H1 (cell line): ENCODE data around the gene YWHAE. TPM values are rescaled to one million over a fixed set of nuclear protein-coding genes. Genes with fewer than 3 reads are reported as not detected.
"Not testable (repeated sequence)": the region's sequence is repeated elsewhere in the genome, so short reads cannot be mapped to it uniquely, and the experiment has no call there.

Experiments
- CTCF ChIA-PET: fragments of 300-600 bp; sonication (Branson Sonifier 250); formaldehyde crosslinking; loops from one replicate; lab custom pipeline; 2021; ENCODE audit not compliant: partially characterized antibody; lab: Charles Lee
- POLR2A ChIA-PET: fragments of 300-600 bp; sonication (Branson Sonifier 250); formaldehyde crosslinking; loops from one replicate; lab custom pipeline; 2021; ENCODE audit warnings: inconsistent platforms; ENCODE audit not compliant: partially characterized antibody; lab: Charles Lee
- DNase-seq, 2 experiments: peaks; one replicate each; pipeline versions ENCODE4 v3.0.0 to v3.0.0-alpha.2; 2010 to 2022; ENCODE audit warnings: low spot score in 2 of 2, low read depth in 1 of 2, mixed read lengths in 1 of 2
- FAIRE-seq: peaks from 2 replicates; lab custom pipeline; 2011; peaks lifted over from hg19 to GRCh38; lab: Jason Lieb, UNC
- H2AFZ ChIP-seq: 2 replicates; pipeline ENCODE4 v1.8.1; 2012; ENCODE audit warnings: low read length, inconsistent platforms
- H2AK5ac ChIP-seq: 2 replicates; pipeline ENCODE4 v1.6.1; 2013; ENCODE audit warnings: low read depth, low read length
- H2BK120ac ChIP-seq: replicated peaks from 2 replicates; pipeline ENCODE3; 2013; ENCODE audit warnings: low read depth, low read length, inconsistent platforms
- H2BK12ac ChIP-seq: 2 replicates; pipeline ENCODE4 v1.6.1; 2013; ENCODE audit warnings: low read depth, low read length
- H2BK15ac ChIP-seq: 2 replicates; pipeline ENCODE4 v1.6.1; 2013; ENCODE audit warnings: low read length
- H2BK20ac ChIP-seq: 2 replicates; pipeline ENCODE4 v1.6.1; 2013; ENCODE audit warnings: low read length
- H2BK5ac ChIP-seq: 2 replicates; pipeline ENCODE4 v1.6.1; 2013; ENCODE audit warnings: low read depth, low read length
- H3K14ac ChIP-seq: 2 replicates; pipeline ENCODE4 v1.6.1; 2013; ENCODE audit warnings: inconsistent platforms; ENCODE audit not compliant: insufficient read length
- H3K18ac ChIP-seq: 2 replicates; pipeline ENCODE4 v1.6.1; 2013; ENCODE audit warnings: low read length; ENCODE audit errors: extremely low read depth
- H3K23ac ChIP-seq: 2 replicates; pipeline ENCODE4 v1.6.1; 2013; ENCODE audit warnings: inconsistent platforms; ENCODE audit not compliant: insufficient read length
- H3K23me2 ChIP-seq: 2 replicates; pipeline ENCODE4 v1.6.1; 2013; ENCODE audit warnings: low read depth, low read length
- H3K27ac ChIP-seq: 2 replicates; pipeline ENCODE4 v1.6.1; 2011; ENCODE audit warnings: low read depth, low read length, inconsistent platforms
- H3K27me3 ChIP-seq, 4 experiments: replicated peaks in 1 of 4; 1 replicate in 1 of 4; 2 replicates in 3 of 4; pipeline versions ENCODE4 v1.6.1 to v1.8.1; 2011 to 2013; ENCODE audit warnings: low read length in 3 of 4, mild to moderate bottlenecking in 3 of 4, inconsistent platforms in 2 of 4, mixed read lengths in 2 of 4, moderate library complexity in 1 of 4; ENCODE audit not compliant: control insufficient read depth in 3 of 4, insufficient read depth in 3 of 4; ENCODE audit errors: extremely low read depth in 1 of 4
- H3K36me3 ChIP-seq, 4 experiments: 2 replicates each; pipeline versions ENCODE4 v1.6.1 to v1.8.1; 2011 to 2013; ENCODE audit warnings: mild to moderate bottlenecking in 4 of 4, low read length in 3 of 4, moderate library complexity in 2 of 4, control low read depth in 1 of 4, inconsistent platforms in 1 of 4; ENCODE audit not compliant: insufficient read depth in 4 of 4, control insufficient read depth in 2 of 4
- H3K4ac ChIP-seq: replicated peaks from 2 replicates; pipeline ENCODE3; 2013; ENCODE audit warnings: low read length, low read depth, mixed read lengths, inconsistent platforms; ENCODE audit not compliant: insufficient read length
- H3K4me1 ChIP-seq, 4 experiments: replicated peaks in 1 of 4; 1 replicate in 1 of 4; 2 replicates in 3 of 4; pipeline versions ENCODE4 v1.6.1 to v1.8.1; 2011 to 2013; ENCODE audit warnings: low read length in 3 of 4, inconsistent platforms in 2 of 4, mixed read lengths in 1 of 4; ENCODE audit not compliant: insufficient read depth in 4 of 4, control insufficient read depth in 3 of 4
- H3K4me2 ChIP-seq, 2 experiments: 2 replicates each; pipeline versions ENCODE4 v1.6.1 to v1.8.1; 2011 to 2013; ENCODE audit warnings: low read depth in 2 of 2, low read length in 2 of 2, control low read depth in 1 of 2, inconsistent platforms in 1 of 2, mild to moderate bottlenecking in 1 of 2; ENCODE audit not compliant: insufficient read depth in 1 of 2
- H3K4me3 ChIP-seq, 4 experiments: fragments of 200-600, 300-600 bp in 1 of 4; sonication (generic), shearing (Covaris generic), sonication (Bioruptor Twin) in 1 of 4; 2 replicates each; pipeline versions ENCODE4 v1.5.1 to v1.8.1; 2011 to 2016; ENCODE audit warnings: low read length in 4 of 4, low read depth in 3 of 4, control low read depth in 2 of 4, inconsistent platforms in 2 of 4, mild to moderate bottlenecking in 2 of 4, mixed read lengths in 1 of 4, moderate library complexity in 1 of 4; ENCODE audit not compliant: insufficient read depth in 2 of 4; ENCODE audit errors: extremely low read depth in 1 of 4
- H3K56ac ChIP-seq: replicated peaks from 2 replicates; pipeline ENCODE3; 2013; ENCODE audit warnings: low read depth, mild to moderate bottlenecking, mixed read lengths, low read length, inconsistent platforms; ENCODE audit not compliant: insufficient read length
- H3K79me1 ChIP-seq: 2 replicates; pipeline ENCODE4 v1.6.1; 2013; ENCODE audit warnings: low read depth, low read length, control low read depth
- H3K79me2 ChIP-seq, 2 experiments: 2 replicates each; pipeline versions ENCODE4 v1.6.1 to v1.8.1; 2012 to 2013; ENCODE audit warnings: low read length in 2 of 2, mild to moderate bottlenecking in 2 of 2, inconsistent platforms in 1 of 2; ENCODE audit not compliant: insufficient read depth in 2 of 2, control insufficient read depth in 1 of 2
- H3K9ac ChIP-seq, 4 experiments: replicated peaks in 1 of 4; 1 replicate in 1 of 4; 2 replicates in 3 of 4; pipeline versions ENCODE4 v1.6.1 to v1.8.1; 2011 to 2013; ENCODE audit warnings: low read depth in 3 of 4, low read length in 3 of 4, control low read depth in 2 of 4, mild to moderate bottlenecking in 2 of 4, moderate library complexity in 2 of 4, inconsistent platforms in 1 of 4; ENCODE audit errors: extremely low read depth in 1 of 4
- H3K9me3 ChIP-seq, 2 experiments: 2 replicates each; pipeline versions ENCODE4 v1.6.1 to v1.8.1; 2012 to 2013; ENCODE audit warnings: mild to moderate bottlenecking in 2 of 2, moderate library complexity in 2 of 2, control low read depth in 1 of 2, inconsistent platforms in 1 of 2, low read depth in 1 of 2, low read length in 1 of 2, mixed read lengths in 1 of 2; ENCODE audit not compliant: insufficient read depth in 2 of 2
- H4K20me1 ChIP-seq, 2 experiments: replicated peaks in 1 of 2; 2 replicates each; pipeline versions ENCODE3 to v1.8.1; 2011 to 2013; ENCODE audit warnings: inconsistent platforms in 2 of 2, low read length in 2 of 2, mild to moderate bottlenecking in 1 of 2; ENCODE audit not compliant: insufficient read depth in 2 of 2, control insufficient read depth in 1 of 2
- H4K5ac ChIP-seq: 2 replicates; pipeline ENCODE4 v1.6.1; 2013; ENCODE audit warnings: low read length, low read depth, mixed read lengths, inconsistent platforms; ENCODE audit not compliant: insufficient read length
- H4K8ac ChIP-seq: 2 replicates; pipeline ENCODE4 v1.8.0; 2013; ENCODE audit warnings: mild to moderate bottlenecking, moderate library complexity, low read length, inconsistent platforms; ENCODE audit not compliant: insufficient read depth; ENCODE audit errors: extremely low read depth
- H4K91ac ChIP-seq: replicated peaks from 2 replicates; pipeline ENCODE3; 2013; ENCODE audit warnings: low read length, mixed read lengths, inconsistent platforms; ENCODE audit not compliant: insufficient read length
- WGBS, 2 experiments: shearing (Covaris generic) in 1 of 2; methylation state at CpG; one replicate each; pipeline versions ENCODE4 v1.1.6 to v1.1.7; 2013 to 2015; ENCODE audit warnings: low lambda C conversion rate in 2 of 2, mixed read lengths in 2 of 2, inconsistent platforms in 1 of 2, low coverage in 1 of 2, missing lambda C conversion rate in 1 of 2; ENCODE audit not compliant: insufficient replicate concordance in 2 of 2, insufficient coverage in 1 of 2, insufficient read length in 1 of 2; ENCODE audit errors: extremely low coverage in 1 of 2, missing lambda C conversion rate in 1 of 2; 5-methylcytosine and 5-hydroxymethylcytosine counted together
- polyA plus RNA-seq, 7 experiments: library from polyadenylated mRNA; depleted of rRNA in 3 of 7; stranded (reverse) in 5 of 7; unstranded in 2 of 7; fragments of >200 nt in 5 of 7; fragments of 200-250 nt in 2 of 7; gene quantifications; 1 replicate in 5 of 7; 2 replicates in 1 of 7; 4 replicates in 1 of 7; pipeline versions ENCODE4 v1.2.1 to v1.2.3, GENCODE V29; 2011 to 2013; ENCODE audit warnings: missing spikeins in 2 of 7, mixed read lengths in 2 of 7
- total RNA-seq: library from RNA; stranded (reverse); fragmentation: NEBNext Ultra II Directional; extraction: Animal tissue kit (Norgen Biotek cat#: 25700); gene quantifications from 2 replicates; pipeline ENCODE4 v1.2.1, GENCODE V29; 2021

YWHAE gene
- total and polyA plus RNA-seq, 2 of the 8 experiments (the other 6 are each of a cell fraction or from before 2014, with no cell fraction given), result 559 to 1,186 TPM

DNA sequence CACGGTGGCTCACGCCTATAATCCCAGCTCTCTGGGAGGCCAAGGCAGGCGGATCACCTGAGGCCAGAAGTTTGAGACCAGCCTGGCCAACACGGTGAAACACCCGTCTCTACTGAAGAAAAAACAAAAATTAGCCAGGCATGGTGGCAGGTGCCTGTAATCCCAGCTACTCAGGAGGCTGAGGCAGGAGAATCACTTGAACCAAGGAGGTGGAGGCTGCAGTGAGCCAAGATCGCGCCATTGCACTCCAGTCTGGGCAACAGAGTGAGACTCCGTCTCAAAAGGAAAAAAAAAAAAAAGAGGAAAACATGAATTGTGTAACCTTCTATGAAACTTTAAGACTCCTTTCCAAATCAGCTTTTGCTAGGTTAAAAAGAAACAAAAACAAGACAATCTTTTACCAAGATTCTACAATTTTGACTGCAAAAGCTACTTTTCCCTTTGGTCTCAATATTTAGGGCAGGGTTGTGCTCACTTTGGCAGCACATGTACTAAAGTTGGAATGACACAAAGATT lies 13.3 kb downstream of the YWHAE start:
- not testable (repeated sequence) for H3K14ac ChIP-seq, H3K18ac ChIP-seq, H2BK15ac ChIP-seq, FAIRE-seq, H4K8ac ChIP-seq, H4K91ac ChIP-seq, H3K9ac ChIP-seq, H3K4ac ChIP-seq, H3K27ac ChIP-seq, DNase-seq, H3K4me3 ChIP-seq, H3K4me1 ChIP-seq, H3K4me2 ChIP-seq, H3K79me1 ChIP-seq, H2BK20ac ChIP-seq, H3K36me3 ChIP-seq, H2BK12ac ChIP-seq, H2AK5ac ChIP-seq, H4K5ac ChIP-seq, H2AFZ ChIP-seq, H2BK5ac ChIP-seq, H3K23ac ChIP-seq, H3K23me2 ChIP-seq, H2BK120ac ChIP-seq, H3K9me3 ChIP-seq, H3K27me3 ChIP-seq, H3K56ac ChIP-seq
- WGBS, 2 experiments, result 88% methylated on average over 8 of the region's 8 CpGs; no CpG with 5 or more reads in 1 of the 2 experiments
- H3K79me2 ChIP-seq, result peaks cover 89 to 99% of the 10 kb centered on the region in 2 experiments
- ChIA-PET POLR2A (interaction anchor here (0.6 to 5.1 kb wide), 10 partner anchors 9 to 139 kb away, joined by 3 to 52 read pairs (median 3); partner anchors contain the start of gene YWHAE), CTCF (interaction anchor here (3.0 to 3.2 kb wide), 2 partner anchors 21 to 24 kb away, joined by 10 to 18 read pairs; no protein-coding TSS in a partner anchor)
- H4K20me1 ChIP-seq, result peaks cover 42 to 48% of the 10 kb centered on the region in 2 experiments
